NCI-H2107 (cell line): ENCODE results near the gene PPP4R4.

ENCODE experiments used
- DNase-seq: peaks from one replicate; lab custom pipeline; 2025; lab: John Stamatoyannopoulos, UW

Gene PPP4R4

DNA sequence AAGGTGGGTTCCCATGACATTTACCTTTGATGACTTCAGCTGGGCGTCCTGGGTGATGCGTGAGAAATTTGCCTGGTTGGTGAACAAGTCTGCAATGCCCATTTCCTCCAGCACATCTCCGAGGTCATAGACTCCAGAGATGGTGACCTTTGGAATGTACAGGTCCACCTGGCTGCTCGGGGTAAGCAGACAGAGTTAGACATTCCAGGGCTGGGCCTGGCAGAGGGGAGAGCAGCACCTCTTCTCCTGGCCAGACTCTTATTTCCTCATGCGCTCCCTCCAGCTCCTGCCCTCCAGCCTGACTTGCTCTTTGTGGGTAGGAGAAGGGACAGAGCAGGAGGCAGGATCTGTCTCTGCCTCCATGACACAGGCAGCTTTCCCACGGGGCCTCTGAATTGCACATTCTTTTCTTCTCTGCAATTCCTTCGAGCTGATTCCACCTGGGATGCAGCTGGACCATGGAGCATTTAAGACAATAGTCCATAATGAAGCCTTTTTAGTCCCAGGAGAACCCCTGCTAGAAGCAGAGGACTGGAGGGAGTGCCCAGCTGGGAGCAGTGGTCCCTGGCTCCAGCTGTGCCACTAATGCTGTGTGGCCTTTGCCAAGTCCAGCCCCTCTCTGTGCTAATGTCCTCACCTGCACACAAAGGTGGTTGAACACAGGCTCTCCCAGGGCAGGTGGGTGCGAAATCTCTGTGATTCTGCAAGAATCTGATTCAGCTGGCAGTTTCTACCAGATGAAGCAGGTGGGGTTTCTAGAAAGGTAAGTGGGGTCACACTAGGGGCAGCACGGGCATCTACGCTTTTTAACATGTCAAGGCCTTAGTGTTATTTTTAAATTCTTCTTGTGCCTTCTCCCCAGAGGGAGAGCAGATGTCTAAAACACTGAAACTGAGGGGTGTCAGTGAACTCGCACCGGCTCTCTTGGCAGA lies 132.2 kb downstream of the PPP4R4 start:
- DNase-seq: no peak

DNA sequence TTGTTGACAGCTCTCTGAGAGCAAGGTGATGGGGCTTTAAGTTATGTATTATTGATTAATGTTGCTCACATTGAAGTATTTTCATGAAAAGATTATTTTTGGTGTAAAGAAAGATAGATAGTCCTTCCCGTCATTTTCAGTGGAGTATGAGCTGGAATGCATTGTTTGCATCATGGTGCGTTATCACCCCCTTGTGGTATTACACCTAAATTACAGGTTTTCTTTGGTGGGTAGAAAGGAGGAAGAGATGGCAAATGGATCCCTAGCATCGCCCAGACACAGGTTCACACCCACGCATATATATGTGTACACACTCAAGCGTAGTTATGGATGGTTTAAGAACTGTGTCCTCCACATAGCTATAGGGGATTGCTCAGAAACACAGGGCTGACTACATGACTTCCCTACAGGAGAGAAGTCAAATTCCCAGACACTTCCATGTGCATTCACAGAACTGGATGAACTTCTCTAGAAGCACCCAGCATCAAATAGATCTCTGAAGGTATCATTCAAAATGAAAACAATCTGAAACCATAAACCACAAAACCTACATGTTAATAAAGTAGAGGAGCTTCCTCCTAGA lies 133.4 kb downstream of the PPP4R4 start:
- DNase-seq: no peak

GRCh38 chr14:94309721-94310120 lies 135.6 kb downstream of the PPP4R4 start:
- no peak for DNase-seq

- no peak for DNase-seq
These were observed 136.1 kb downstream of the PPP4R4 start for GRCh38 chr14:94310248-94310647.

- DNase-seq: no peak
These were observed 138.5 kb downstream of the PPP4R4 start for GRCh38 chr14:94312481-94313246.

DNA sequence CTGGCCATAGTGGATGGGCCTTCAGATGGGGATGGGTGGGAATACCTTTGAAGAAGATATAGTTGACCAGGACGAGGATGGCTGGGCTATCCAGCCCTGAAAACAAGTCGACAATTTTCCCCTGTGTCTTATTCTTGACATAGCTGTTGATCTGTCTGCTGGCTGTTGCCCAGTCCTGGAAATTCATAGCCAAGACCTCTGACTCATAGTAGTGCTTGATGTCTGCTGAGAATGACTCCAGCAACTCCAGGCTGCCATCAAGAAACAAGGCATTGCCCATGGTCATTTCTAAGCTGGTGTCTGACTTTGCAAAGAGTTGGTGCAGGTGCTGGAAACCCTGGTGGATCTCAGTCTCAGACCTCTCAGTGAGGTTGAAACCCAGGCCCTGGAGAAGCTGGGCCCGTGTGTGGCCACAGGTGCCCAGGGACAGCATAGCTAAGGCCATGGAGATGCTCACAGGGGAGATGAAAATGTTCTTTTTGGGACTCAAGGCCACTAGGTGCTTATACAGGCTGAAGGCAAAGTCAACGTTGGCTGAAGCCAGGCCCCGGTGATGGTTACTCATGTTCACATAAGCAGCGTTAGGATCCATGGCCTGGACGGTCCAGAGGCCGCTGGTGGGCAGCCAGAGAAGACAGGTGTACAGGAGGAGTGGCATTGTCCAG lies 140.0 kb downstream of the PPP4R4 start:
- no peak for DNase-seq

DNA sequence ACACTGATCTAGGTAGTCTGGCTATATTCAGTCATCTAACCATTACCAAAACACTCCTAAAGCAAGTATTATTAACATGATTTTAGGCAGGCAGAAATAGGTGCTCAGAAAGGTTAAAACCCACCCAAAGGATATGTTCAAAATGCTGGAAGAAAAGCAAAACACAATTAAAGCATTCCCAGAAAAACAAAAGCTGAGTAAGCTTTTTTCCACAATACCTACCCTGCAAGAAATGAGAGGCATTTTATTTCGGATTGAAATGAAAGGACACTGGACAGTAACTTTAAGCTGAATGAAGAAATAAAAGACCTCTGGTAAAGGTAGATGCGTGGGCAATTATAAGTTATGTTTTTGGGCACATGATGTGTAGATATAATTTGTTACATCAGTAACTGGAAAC lies 140.8 kb downstream of the PPP4R4 start:
- no peak for DNase-seq

- no peak for DNase-seq
These were observed 142.6 kb downstream of the PPP4R4 start for GRCh38 chr14:94316692-94317091.

DNA sequence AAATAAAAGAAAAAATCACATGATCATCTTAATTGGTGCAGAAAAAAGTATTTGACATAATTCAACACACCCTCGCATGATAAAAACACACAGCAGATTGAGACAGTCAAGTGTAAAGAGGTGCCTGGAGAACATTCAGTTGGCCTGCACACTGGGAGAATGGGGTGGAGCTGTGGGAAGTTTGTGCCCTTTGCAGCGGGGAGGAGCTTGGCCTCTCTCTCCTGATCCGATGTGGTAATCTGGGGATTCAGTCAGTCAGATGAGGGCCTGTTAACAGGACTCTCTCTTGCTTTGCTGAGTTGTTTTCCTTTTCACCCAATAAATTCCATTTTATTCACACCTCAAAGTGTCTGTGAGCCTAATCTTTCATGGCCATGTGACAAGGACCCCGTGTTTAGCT lies 143.1 kb downstream of the PPP4R4 start:
- DNase-seq: no peak

- DNase-seq: no peak
These were observed 146.1 kb downstream of the PPP4R4 start for GRCh38 chr14:94320243-94320642.

DNA sequence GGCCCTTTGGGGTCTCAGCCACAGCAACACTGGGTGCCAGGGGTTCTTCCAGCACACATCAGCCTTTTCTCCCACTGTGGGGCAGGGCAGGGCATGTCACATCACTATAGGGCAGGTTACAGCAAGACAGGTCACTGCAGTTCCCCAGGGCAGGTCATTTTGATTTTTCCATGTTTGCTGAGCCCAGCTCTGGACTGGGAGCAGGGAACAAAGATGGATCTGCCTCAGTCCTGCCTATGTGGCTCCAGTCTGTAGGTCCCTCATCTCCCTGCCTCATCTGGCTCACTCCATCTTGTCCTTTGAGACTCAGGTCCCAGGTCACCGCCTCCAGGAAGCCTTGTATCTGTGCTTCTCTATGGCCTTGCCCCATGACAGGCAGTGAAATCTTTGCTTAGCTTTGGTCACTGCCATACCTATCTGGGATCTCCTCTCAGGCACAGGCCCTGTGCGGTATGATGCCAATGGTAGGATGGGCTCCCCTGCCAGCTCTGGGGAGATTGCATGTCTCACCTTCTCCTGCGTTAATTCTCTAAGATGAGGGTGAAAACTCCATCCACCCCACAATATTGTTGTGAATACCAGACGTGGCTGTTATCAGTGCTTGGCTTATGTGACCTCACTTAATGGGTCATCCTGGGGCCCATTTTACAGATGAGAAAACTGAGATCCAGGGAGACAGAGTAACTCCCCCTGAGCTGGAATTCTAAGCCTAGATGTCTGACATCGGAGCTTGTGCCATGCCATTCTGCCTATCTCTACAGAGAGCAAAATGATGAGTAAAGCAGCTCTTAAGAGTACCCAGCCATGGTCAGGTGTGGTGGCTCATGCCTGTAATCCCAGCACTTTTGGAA lies 147.5 kb downstream of the PPP4R4 start:
- DNase-seq: no peak

DNA sequence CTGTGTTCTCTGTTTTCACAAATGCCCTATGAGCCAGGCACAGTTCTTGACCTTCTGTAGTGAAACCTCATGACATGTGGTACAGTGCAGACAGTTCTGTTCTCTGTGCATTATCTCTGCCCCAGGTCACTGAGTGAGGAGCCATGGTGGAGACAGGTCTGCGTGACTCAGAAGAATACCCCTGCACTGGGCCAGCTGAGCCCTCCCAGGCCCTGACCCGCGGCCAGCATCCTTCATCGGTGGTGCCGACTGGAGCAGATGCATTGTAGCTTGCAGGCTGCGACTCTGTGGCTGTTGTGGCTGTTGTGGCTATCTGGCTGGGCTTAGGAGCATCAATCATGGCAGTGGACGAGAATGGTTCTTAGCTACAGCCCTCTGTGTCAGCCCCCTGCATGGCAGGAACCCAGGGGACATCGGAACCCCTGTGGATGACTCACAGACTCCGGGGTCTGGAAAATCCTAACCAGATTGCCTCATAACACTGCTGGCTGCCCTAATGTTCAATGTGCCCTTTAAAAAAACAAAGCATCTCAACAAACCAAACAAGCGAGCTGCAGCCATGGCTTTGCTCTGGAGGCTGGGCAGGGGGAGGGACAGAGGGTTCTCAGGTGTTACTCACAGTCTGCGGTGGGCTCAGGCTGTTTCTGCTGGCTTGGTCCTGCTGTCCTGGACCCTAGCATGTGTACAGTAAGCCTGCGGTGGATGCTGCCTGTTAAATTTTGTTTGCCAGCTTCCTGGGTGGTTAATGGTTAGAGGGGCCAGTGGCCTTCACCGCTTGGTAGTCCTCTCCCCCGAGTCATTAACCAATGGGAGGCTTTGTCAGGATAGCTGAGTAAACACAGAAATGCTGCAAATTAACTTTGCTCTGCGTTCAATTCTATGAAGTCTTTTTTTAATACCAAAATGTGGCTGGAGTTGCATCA lies 148.8 kb downstream of the PPP4R4 start, which contains the start of gene SERPINA6:
SERPINA6 (minus strand) TSS at position 689 of the 923 bp plus-strand sequence. CDS start 8,688 bp downstream, outside the sequence.
- no peak for DNase-seq

DNA sequence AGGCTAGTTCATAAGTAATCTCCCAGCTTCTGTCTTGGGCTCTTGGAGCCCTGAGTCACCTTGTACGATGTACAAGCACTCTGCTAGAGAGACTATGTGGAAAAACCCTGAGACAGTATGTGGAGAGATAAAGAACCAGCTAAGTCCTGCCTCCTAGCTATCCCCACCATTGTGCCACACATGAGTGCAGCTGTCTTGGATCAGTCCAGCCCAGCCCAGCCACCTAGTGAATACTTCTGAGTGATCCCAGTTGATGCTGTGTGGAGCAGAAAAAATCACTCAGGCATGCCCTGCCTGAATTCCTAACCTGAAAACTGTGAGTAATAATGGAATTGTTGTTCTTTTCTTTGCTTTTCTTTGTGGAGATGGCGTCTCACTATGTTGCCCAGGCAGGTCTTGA lies 154.1 kb downstream of the PPP4R4 start:
- DNase-seq: no peak
